ENCODE results near the gene BMP7. TPM values are rescaled to one million over a fixed set of nuclear protein-coding genes. Genes with fewer than 3 reads are reported as not detected.

BMP7 gene
- total and polyA plus RNA-seq, 2 experiments from 2014 or later = not detected

DNA sequence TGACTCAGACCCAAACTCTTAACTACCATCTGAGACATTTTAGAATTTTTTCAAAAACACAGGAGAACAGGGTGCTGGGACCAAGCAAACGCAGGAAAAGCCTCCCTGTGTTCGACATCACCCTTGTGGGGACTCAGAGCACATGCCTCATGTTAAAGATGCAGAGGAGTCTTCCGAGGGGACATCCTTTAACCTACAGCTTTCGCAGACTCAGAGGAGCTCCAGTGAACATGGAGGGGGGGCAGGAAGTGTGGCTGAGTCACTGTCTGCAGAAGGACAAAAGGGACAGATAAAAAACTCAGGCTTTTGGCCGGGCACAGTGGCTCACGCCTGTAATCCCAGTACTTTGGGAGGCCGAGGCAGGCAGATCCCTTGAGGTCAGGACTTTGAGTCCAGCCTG is 15.1 kb downstream of the BMP7 start:
- H3K4me2 ChIP-seq (ENCODE audit: unreplicated experiment) = no peak overlapping the region
- 69 to 78% methylated on average over 7 of the region's 7 CpGs for WGBS, 2 experiments (ENCODE audit: low coverage in 1 of 2, low lambda C conversion rate in 2 of 2, missing lambda C conversion rate in 2 of 2)
- in situ Hi-C loops (cut with MboI) = no loop called here
- no peaks in the 10 kb centered on the region for H3K79me2 ChIP-seq (ENCODE audit: insufficient read depth)
- no peak overlapping the region for H3K27ac ChIP-seq
- H3K36me3 ChIP-seq (ENCODE audit: low read depth) = no peaks in the 10 kb centered on the region
- peaks cover 61% of the 10 kb centered on the region for H3K27me3 ChIP-seq (replicated peaks; ENCODE audit: insufficient read depth)
- no peaks in the 10 kb centered on the region for H4K20me1 ChIP-seq (ENCODE audit: insufficient read depth)
- H3K9ac ChIP-seq = no peak overlapping the region
- H3F3A ChIP-seq (ENCODE audit: insufficient read depth) = no peaks in the 10 kb centered on the region
- no peak overlapping the region for H3K4me3 ChIP-seq
- no peak for DNase-seq
- H3K9me3 ChIP-seq (ENCODE audit: low read depth) = no peaks in the 10 kb centered on the region
- H2AFZ ChIP-seq = no peak overlapping the region
- H3K4me1 ChIP-seq (ENCODE audit: insufficient read depth) = no peaks in the 10 kb centered on the region
- H3K9me2 ChIP-seq (ENCODE audit: insufficient read depth) = no peaks in the 10 kb centered on the region
- TF ChIP-seq EZH2 (IDR thresholded peaks at IDR 0.05; ENCODE audit: insufficient read depth, poor library complexity, severe bottlenecking) = no peak
- TF ChIP-seq EZH2phosphoT487 (IDR thresholded peaks at IDR 0.05; ENCODE audit: insufficient read depth, low read depth) = no peak

DNA sequence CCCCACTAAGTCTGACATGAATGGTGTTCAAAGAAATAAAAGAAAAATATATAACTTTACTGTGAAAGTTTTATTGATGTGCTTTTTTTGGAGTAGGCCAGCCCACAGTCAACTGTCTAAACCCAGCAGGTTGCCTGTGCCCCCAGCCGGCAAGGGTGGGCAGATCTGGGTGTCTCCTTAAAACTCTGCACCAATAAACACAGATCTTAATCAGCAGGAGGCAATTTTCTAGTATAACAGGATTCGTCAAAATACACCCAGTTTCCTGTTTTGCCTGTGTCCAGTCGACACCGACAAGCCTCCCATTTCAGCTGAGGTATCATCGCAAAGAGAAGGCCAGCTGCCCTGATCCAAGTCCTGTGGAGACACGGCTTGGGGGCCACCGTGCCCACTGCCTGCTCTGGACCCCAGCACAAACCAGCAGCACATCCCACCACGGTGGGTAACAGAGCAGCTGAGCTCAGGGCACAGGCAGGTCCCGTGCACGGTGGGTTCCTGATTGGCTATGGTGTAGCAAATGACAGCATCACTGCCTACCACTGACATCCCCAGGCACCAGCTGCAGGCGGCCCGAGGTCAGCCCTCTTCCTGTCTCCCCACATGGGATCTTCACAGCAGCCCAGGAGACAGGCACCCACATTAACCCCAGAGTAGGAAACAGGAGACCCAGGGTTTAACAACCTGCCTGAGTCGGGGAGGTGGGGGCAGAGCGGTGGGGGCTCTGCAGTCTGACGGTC is 15.7 kb downstream of the BMP7 start:
- H3K36me3 ChIP-seq (ENCODE audit: low read depth) = no peaks in the 10 kb centered on the region
- H3K9me3 ChIP-seq (ENCODE audit: low read depth) = no peaks in the 10 kb centered on the region
- no peak overlapping the region for H3K27ac ChIP-seq
- no peaks in the 10 kb centered on the region for H3K4me1 ChIP-seq (ENCODE audit: insufficient read depth)
- TF ChIP-seq EZH2 (IDR thresholded peaks at IDR 0.05; ENCODE audit: insufficient read depth, poor library complexity, severe bottlenecking) = no peak
- H3F3A ChIP-seq (ENCODE audit: insufficient read depth) = no peaks in the 10 kb centered on the region
- no peak overlapping the region for H3K4me3 ChIP-seq
- H3K9me2 ChIP-seq (ENCODE audit: insufficient read depth) = no peaks in the 10 kb centered on the region
- 65 to 68% methylated on average over 15 of the region's 15 CpGs for WGBS, 2 experiments (ENCODE audit: low coverage in 1 of 2, low lambda C conversion rate in 2 of 2, missing lambda C conversion rate in 2 of 2)
- no peak overlapping the region for H3K4me2 ChIP-seq (ENCODE audit: unreplicated experiment)
- no peak overlapping the region for H2AFZ ChIP-seq
- H3K9ac ChIP-seq = no peak overlapping the region
- in situ Hi-C loops (cut with MboI) = no loop called here
- no peaks in the 10 kb centered on the region for H3K79me2 ChIP-seq (ENCODE audit: insufficient read depth)
- H4K20me1 ChIP-seq (ENCODE audit: insufficient read depth) = no peaks in the 10 kb centered on the region
- DNase-seq = no peak
- peaks cover 61% of the 10 kb centered on the region for H3K27me3 ChIP-seq (replicated peaks; ENCODE audit: insufficient read depth)

DNA sequence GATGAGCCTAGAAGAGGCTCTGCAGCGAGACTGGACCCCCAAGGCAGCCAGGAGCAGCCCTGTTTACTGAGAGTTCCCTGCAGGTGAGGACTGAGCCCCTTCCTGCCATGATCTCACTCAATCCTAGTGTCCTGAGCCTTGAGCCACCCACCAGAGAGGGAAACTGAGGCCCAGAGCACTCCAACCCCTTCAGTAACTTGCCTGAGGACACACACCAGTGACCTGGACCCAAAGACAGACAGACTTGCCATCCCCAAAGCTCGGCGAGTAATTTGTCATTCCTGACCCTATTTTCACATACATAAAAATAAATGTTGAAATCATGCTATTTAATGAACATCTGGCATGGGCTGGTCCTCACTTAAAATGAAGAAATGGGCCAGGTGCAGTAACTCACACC is 16.7 kb downstream of the BMP7 start:
- Histone ChIP-seq H3F3A (ENCODE audit: insufficient read depth) (no peaks in the 10 kb centered on the region), H2AFZ (no peak overlapping the region), H3K4me1 (ENCODE audit: insufficient read depth) (no peaks in the 10 kb centered on the region), H3K9me3 (ENCODE audit: low read depth) (no peaks in the 10 kb centered on the region), H4K20me1 (ENCODE audit: insufficient read depth) (no peaks in the 10 kb centered on the region), H3K79me2 (ENCODE audit: insufficient read depth) (no peaks in the 10 kb centered on the region), H3K36me3 (ENCODE audit: low read depth) (no peaks in the 10 kb centered on the region), H3K4me3 (no peak overlapping the region), H3K9me2 (ENCODE audit: insufficient read depth) (no peaks in the 10 kb centered on the region), H3K27ac (no peak overlapping the region), H3K4me2 (ENCODE audit: unreplicated experiment) (no peak overlapping the region), H3K27me3 (replicated peaks; ENCODE audit: insufficient read depth) (peaks cover 61% of the 10 kb centered on the region), H3K9ac (no peak overlapping the region)
- DNase-seq = no peak
- WGBS, 2 experiments (ENCODE audit: low coverage in 1 of 2, low lambda C conversion rate in 2 of 2, missing lambda C conversion rate in 2 of 2) = 65 to 69% methylated on average over 3 of the region's 3 CpGs
- no peak for TF ChIP-seq EZH2phosphoT487 (IDR thresholded peaks at IDR 0.05; ENCODE audit: insufficient read depth, low read depth)
- TF ChIP-seq EZH2 (IDR thresholded peaks at IDR 0.05; ENCODE audit: insufficient read depth, poor library complexity, severe bottlenecking) = no peak
- in situ Hi-C loops (cut with MboI) = no loop called here

DNA sequence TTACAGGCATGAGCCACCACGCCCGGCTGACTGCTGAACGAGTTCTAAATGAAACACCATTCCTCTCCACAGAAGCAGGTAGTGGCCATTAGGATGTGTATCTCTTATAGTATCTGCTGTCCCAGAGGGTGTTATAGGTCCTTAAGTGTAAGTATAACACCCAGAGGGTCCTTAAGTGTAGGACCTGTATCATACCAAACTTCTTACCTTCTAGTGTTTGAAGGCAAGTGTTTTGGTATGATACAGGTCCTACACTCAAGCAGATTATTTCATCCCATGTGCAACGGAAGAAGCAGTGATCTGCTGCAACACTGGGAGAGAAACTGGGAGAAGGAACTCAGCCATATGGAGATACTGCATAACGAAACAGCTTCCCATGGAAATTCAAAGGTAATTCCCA is 17.4 kb downstream of the BMP7 start:
- Histone ChIP-seq H3K27ac (no peak overlapping the region), H3K9me3 (ENCODE audit: low read depth) (no peaks in the 10 kb centered on the region), H2AFZ (no peak overlapping the region), H3K79me2 (ENCODE audit: insufficient read depth) (no peaks in the 10 kb centered on the region), H3F3A (ENCODE audit: insufficient read depth) (no peaks in the 10 kb centered on the region), H3K4me3 (no peak overlapping the region), H3K27me3 (replicated peaks; ENCODE audit: insufficient read depth) (peaks cover 54% of the 10 kb centered on the region), H3K9me2 (ENCODE audit: insufficient read depth) (no peaks in the 10 kb centered on the region), H3K4me2 (ENCODE audit: unreplicated experiment) (no peak overlapping the region), H3K36me3 (ENCODE audit: low read depth) (no peaks in the 10 kb centered on the region), H3K4me1 (ENCODE audit: insufficient read depth) (no peaks in the 10 kb centered on the region), H4K20me1 (ENCODE audit: insufficient read depth) (no peaks in the 10 kb centered on the region), H3K9ac (no peak overlapping the region)
- WGBS, 2 experiments (ENCODE audit: low coverage in 1 of 2, low lambda C conversion rate in 2 of 2, missing lambda C conversion rate in 2 of 2) = 59 to 74% methylated on average over 5 of the region's 5 CpGs
- TF ChIP-seq EZH2 (IDR thresholded peaks at IDR 0.05; ENCODE audit: insufficient read depth, poor library complexity, severe bottlenecking) (no peak), EZH2phosphoT487 (IDR thresholded peaks at IDR 0.05; ENCODE audit: insufficient read depth, low read depth) (no peak)
- in situ Hi-C loops (cut with MboI) = no loop called here
- DNase-seq = no peak
